Measurements from ENCODE around the gene XRCC1.

DNA sequence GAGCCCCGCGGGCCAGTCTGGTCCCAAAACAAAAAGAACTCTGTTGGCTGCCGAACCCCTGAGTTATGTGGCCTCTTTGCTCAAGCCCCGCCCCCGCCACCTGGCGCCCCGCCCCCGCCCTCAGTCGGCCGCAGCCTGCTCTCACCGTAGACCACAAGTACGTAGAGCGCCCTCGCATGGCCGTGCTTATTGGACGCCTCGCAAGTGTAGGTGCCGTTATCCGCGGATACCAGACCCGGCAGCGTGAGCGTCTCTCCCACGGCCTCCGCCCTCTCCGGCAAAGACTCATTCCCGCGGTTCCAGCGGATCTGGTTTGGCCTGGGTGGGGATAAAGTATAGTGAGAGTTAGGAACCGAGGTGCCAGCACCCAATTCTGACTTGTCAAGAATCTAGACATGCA lies 49.6 kb upstream of the XRCC1 start:
- TF ChIP-seq, protein P1, sequence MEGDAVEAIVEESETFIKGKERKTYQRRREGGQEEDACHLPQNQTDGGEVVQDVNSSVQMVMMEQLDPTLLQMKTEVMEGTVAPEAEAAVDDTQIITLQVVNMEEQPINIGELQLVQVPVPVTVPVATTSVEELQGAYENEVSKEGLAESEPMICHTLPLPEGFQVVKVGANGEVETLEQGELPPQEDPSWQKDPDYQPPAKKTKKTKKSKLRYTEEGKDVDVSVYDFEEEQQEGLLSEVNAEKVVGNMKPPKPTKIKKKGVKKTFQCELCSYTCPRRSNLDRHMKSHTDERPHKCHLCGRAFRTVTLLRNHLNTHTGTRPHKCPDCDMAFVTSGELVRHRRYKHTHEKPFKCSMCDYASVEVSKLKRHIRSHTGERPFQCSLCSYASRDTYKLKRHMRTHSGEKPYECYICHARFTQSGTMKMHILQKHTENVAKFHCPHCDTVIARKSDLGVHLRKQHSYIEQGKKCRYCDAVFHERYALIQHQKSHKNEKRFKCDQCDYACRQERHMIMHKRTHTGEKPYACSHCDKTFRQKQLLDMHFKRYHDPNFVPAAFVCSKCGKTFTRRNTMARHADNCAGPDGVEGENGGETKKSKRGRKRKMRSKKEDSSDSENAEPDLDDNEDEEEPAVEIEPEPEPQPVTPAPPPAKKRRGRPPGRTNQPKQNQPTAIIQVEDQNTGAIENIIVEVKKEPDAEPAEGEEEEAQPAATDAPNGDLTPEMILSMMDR (conservative IDR thresholded peaks at IDR 0.05; ENCODE audit: low read depth, low read length) = no peak
- TF ChIP-seq, protein P2, sequence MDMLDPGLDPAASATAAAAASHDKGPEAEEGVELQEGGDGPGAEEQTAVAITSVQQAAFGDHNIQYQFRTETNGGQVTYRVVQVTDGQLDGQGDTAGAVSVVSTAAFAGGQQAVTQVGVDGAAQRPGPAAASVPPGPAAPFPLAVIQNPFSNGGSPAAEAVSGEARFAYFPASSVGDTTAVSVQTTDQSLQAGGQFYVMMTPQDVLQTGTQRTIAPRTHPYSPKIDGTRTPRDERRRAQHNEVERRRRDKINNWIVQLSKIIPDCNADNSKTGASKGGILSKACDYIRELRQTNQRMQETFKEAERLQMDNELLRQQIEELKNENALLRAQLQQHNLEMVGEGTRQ (IDR thresholded peaks at IDR 0.05; ENCODE audit: low read depth, low read length) = no peak
- TF ChIP-seq MAZ (IDR thresholded peaks at IDR 0.05; ENCODE audit: borderline replicate concordance, low read depth, low read length) (no peak), POLR2A (IDR thresholded peaks at IDR 0.05; ENCODE audit: low read depth, low read length) (no peak), MXI1 (IDR thresholded peaks at IDR 0.05; ENCODE audit: borderline replicate concordance, low read depth, low read length) (no peak), RAD21 (IDR thresholded peaks at IDR 0.05; ENCODE audit: low read length) (no peak), CHD1 (IDR thresholded peaks at IDR 0.05; ENCODE audit: low read depth, low read length) (no peak), FOS (IDR thresholded peaks at IDR 0.05; ENCODE audit: low read depth, low read length) (no peak), MAFK (IDR thresholded peaks at IDR 0.05; ENCODE audit: low read depth, low read length) (no peak), CEBPB (IDR thresholded peaks at IDR 0.05; ENCODE audit: low read depth, low read length) (no peak), BHLHE40 (IDR thresholded peaks at IDR 0.05; ENCODE audit: low read depth, low read length) (no peak)
